Measurements from ENCODE around the gene NINJ2. TPM values are rescaled to one million over a fixed set of nuclear protein-coding genes. Genes with fewer than 3 reads are reported as not detected.

NINJ2 gene
- total RNA-seq, 2 experiments from 2014 or later = 6.8 to 7.4 TPM

GRCh38 chr12:524167-524951 lies 138.9 kb downstream of the NINJ2 start:
- H3K27me3 Mint-ChIP-seq = peaks cover 9% of the 10 kb centered on the region
- no peak overlapping the region for H3K27ac Mint-ChIP-seq
- H3K36me3 Mint-ChIP-seq = no peaks in the 10 kb centered on the region
- DNase-seq (no peak), ATAC-seq (no peak)
- H3K9me3 Mint-ChIP-seq (ENCODE audit: low read depth) = no peaks in the 10 kb centered on the region
- no peaks in the 10 kb centered on the region for H3K4me1 Mint-ChIP-seq
- H3K4me3 Mint-ChIP-seq = no peak overlapping the region
- CTCF ChIA-PET = interaction anchor here (1.0 kb wide), 1 partner anchor 81 kb away, joined by 4 read pairs; no protein-coding TSS in a partner anchor

- ATAC-seq = no peak
- H3K36me3 Mint-ChIP-seq = no peaks in the 10 kb centered on the region
- no peak overlapping the region for H3K4me3 Mint-ChIP-seq
- H3K27me3 Mint-ChIP-seq = peaks cover 15% of the 10 kb centered on the region
- no peaks in the 10 kb centered on the region for H3K9me3 Mint-ChIP-seq (ENCODE audit: low read depth)
- CTCF ChIA-PET = no interaction called here
- DNase-seq = no peak
- H3K4me1 Mint-ChIP-seq = no peaks in the 10 kb centered on the region
- no peak overlapping the region for H3K27ac Mint-ChIP-seq
These were observed 140.4 kb downstream of the NINJ2 start for GRCh38 chr12:522692-523378.

- no peaks in the 10 kb centered on the region for H3K9me3 Mint-ChIP-seq (ENCODE audit: low read depth)
- no peak for ATAC-seq
- H3K4me3 Mint-ChIP-seq = no peak overlapping the region
- no peak for DNase-seq
- H3K36me3 Mint-ChIP-seq = no peaks in the 10 kb centered on the region
- H3K27ac Mint-ChIP-seq = no peak overlapping the region
- H3K4me1 Mint-ChIP-seq = no peaks in the 10 kb centered on the region
- CTCF ChIA-PET = interaction anchor here (1.1 to 1.6 kb wide), 3 partner anchors 11 to 63 kb away, joined by 3 to 4 read pairs (median 3); no protein-coding TSS in a partner anchor
- peaks cover 15% of the 10 kb centered on the region for H3K27me3 Mint-ChIP-seq
These were observed 143.1 kb downstream of the NINJ2 start for GRCh38 chr12:520119-520518.

GRCh38 chr12:517538-517937 lies 145.7 kb downstream of the NINJ2 start:
- CTCF ChIA-PET = interaction anchor here (2.2 kb wide), 1 partner anchor 68 kb away, joined by 6 read pairs; no protein-coding TSS in a partner anchor
- Mint-ChIP-seq H3K4me3 (no peak overlapping the region), H3K27ac (no peak overlapping the region), H3K27me3 (peaks cover 15% of the 10 kb centered on the region), H3K4me1 (peaks cover 2% of the 10 kb centered on the region), H3K9me3 (ENCODE audit: low read depth) (no peaks in the 10 kb centered on the region), H3K36me3 (no peaks in the 10 kb centered on the region)
- ATAC-seq (no peak), DNase-seq (no peak)

Other genes starting within 250 kb of the NINJ2 start
- gene B4GALNT3, start 203.5 kb downstream of the NINJ2 start, total RNA-seq = under 1 TPM; 0.37 to 0.64 TPM
- gene WNK1, start 89.1 kb upstream of the NINJ2 start, total RNA-seq = 100 to 1,000 TPM; 199 to 211 TPM